H9 (cell line): ENCODE results near the gene C3orf22. TPM values are rescaled to one million over a fixed set of nuclear protein-coding genes. Genes with fewer than 3 reads are reported as not detected.
A peak's percentile ranks its signal among the peaks of the same experiment; 100 is the strongest.

Experiments
- DNase-seq: peaks from one replicate; pipeline ENCODE4 v3.0.0-alpha.2; 2017
- H2AFZ ChIP-seq: one replicate; pipeline ENCODE4 v1.6.1; 2013; ENCODE audit warnings: mild to moderate bottlenecking, low read length, control low read depth, moderate library complexity
- H2AK5ac ChIP-seq: 2 replicates; pipeline ENCODE4 v1.6.1; 2013; ENCODE audit warnings: low read length, control low read depth, mixed read lengths; ENCODE audit not compliant: insufficient read length
- H2BK120ac ChIP-seq: one replicate; pipeline ENCODE4 v1.6.1; 2013; ENCODE audit warnings: low read depth, mild to moderate bottlenecking, low read length, control low read depth, inconsistent platforms; ENCODE audit not compliant: poor library complexity, severe bottlenecking
- H2BK12ac ChIP-seq: 2 replicates; pipeline ENCODE4 v1.6.1; 2013; ENCODE audit warnings: low read length, control low read depth, mixed read lengths, low read depth; ENCODE audit not compliant: insufficient read length
- H2BK15ac ChIP-seq: 2 replicates; pipeline ENCODE4 v1.6.1; 2013; ENCODE audit warnings: low read depth, low read length, control low read depth
- H2BK20ac ChIP-seq: one replicate; pipeline ENCODE4 v1.6.1; 2013; ENCODE audit warnings: low read depth, mild to moderate bottlenecking, low read length, control low read depth, inconsistent platforms; ENCODE audit not compliant: poor library complexity, severe bottlenecking
- H2BK5ac ChIP-seq: 2 replicates; pipeline ENCODE4 v1.6.1; 2013; ENCODE audit warnings: low read length, control low read depth, mixed read lengths; ENCODE audit not compliant: insufficient read length
- H3K14ac ChIP-seq: 2 replicates; pipeline ENCODE4 v1.6.1; 2013; ENCODE audit warnings: low read length, control low read depth; ENCODE audit not compliant: insufficient read depth
- H3K18ac ChIP-seq: 2 replicates; pipeline ENCODE4 v1.6.1; 2013; ENCODE audit warnings: low read depth, mild to moderate bottlenecking, mixed read lengths, low read length, control low read depth; ENCODE audit not compliant: insufficient read length
- H3K23ac ChIP-seq: 2 replicates; pipeline ENCODE4 v1.6.1; 2013; ENCODE audit warnings: low read length, control low read depth, mixed read lengths, low read depth; ENCODE audit not compliant: insufficient read length
- H3K23me2 ChIP-seq: 2 replicates; pipeline ENCODE4 v1.6.1; 2013; ENCODE audit warnings: low read depth, mild to moderate bottlenecking, mixed read lengths, low read length, control low read depth; ENCODE audit not compliant: insufficient read length, poor library complexity, severe bottlenecking
- H3K27ac ChIP-seq: 2 replicates; pipeline ENCODE4 v1.5.1; 2013; ENCODE audit warnings: low read length, control low read depth, mixed read lengths, low read depth; ENCODE audit not compliant: insufficient read length
- H3K27me3 ChIP-seq: 2 replicates; pipeline ENCODE4 v1.6.1; 2013; ENCODE audit warnings: low read length, control low read depth, inconsistent platforms; ENCODE audit not compliant: insufficient read depth
- H3K4ac ChIP-seq: 2 replicates; pipeline ENCODE4 v1.6.1; 2013; ENCODE audit warnings: low read depth, mild to moderate bottlenecking, control low read depth, inconsistent platforms, low read length, moderate library complexity
- H3K4me1 ChIP-seq: 2 replicates; pipeline ENCODE4 v1.6.1; 2013; ENCODE audit warnings: low read length, control low read depth, inconsistent platforms; ENCODE audit not compliant: insufficient read depth
- H3K4me2 ChIP-seq: 2 replicates; pipeline ENCODE4 v1.6.1; 2013; ENCODE audit warnings: low read length, control low read depth, mixed read lengths; ENCODE audit not compliant: insufficient read length, insufficient read depth
- H3K56ac ChIP-seq: 2 replicates; pipeline ENCODE4 v1.6.1; 2013; ENCODE audit warnings: low read depth, mild to moderate bottlenecking, mixed read lengths, low read length, control low read depth; ENCODE audit not compliant: insufficient read length
- H3K79me1 ChIP-seq: 2 replicates; pipeline ENCODE4 v1.6.1; 2013; ENCODE audit warnings: low read depth, mild to moderate bottlenecking, moderate library complexity, low read length, control low read depth, inconsistent platforms; ENCODE audit not compliant: insufficient read depth, poor library complexity, severe bottlenecking
- H3K79me2 ChIP-seq: 2 replicates; pipeline ENCODE4 v1.6.1; 2013; ENCODE audit warnings: low read length, control low read depth, inconsistent platforms; ENCODE audit not compliant: insufficient read depth
- H3K9ac ChIP-seq: 2 replicates; pipeline ENCODE4 v1.6.1; 2013; ENCODE audit warnings: low read length, control low read depth, mixed read lengths; ENCODE audit not compliant: insufficient read length; ENCODE audit errors: extremely low read depth
- H3K9me3 ChIP-seq: one replicate; pipeline ENCODE4 v1.6.1; 2013; ENCODE audit warnings: low read depth, low read length, inconsistent platforms; ENCODE audit not compliant: control insufficient read depth
- H3T11ph ChIP-seq: one replicate; pipeline ENCODE4 v1.6.1; 2013; ENCODE audit warnings: mild to moderate bottlenecking, low read length, control low read depth, inconsistent platforms
- H4K20me1 ChIP-seq: one replicate; pipeline ENCODE4 v1.6.1; 2013; ENCODE audit not compliant: control insufficient read depth, insufficient read length, insufficient read depth
- H4K5ac ChIP-seq: 2 replicates; pipeline ENCODE4 v1.6.1; 2013; ENCODE audit warnings: low read depth, mild to moderate bottlenecking, mixed read lengths, low read length, control low read depth; ENCODE audit not compliant: insufficient read length
- H4K8ac ChIP-seq: replicated peaks from 2 replicates; pipeline ENCODE4 v1.6.1; 2013; ENCODE audit warnings: low read length, control low read depth, mixed read lengths, low read depth; ENCODE audit not compliant: insufficient read length
- H4K91ac ChIP-seq: 2 replicates; pipeline ENCODE4 v1.6.1; 2013; ENCODE audit warnings: low read depth, mild to moderate bottlenecking, moderate library complexity, mixed read lengths, low read length, control low read depth; ENCODE audit not compliant: insufficient read length
- H3K27ac Mint-ChIP-seq, 3 experiments: 2 replicates in 2 of 3; 3 replicates in 1 of 3; pipeline ENCODE4 v1.8.0; 2020 to 2021; ENCODE audit warnings: mixed read lengths in 3 of 3, mild to moderate bottlenecking in 1 of 3, moderate library complexity in 1 of 3
- H3K27me3 Mint-ChIP-seq: 2 replicates; pipeline ENCODE4 v1.8.0; 2021; ENCODE audit warnings: low read depth, mild to moderate bottlenecking, moderate library complexity, mixed read lengths
- H3K36me3 Mint-ChIP-seq, 3 experiments: 2 replicates in 2 of 3; 3 replicates in 1 of 3; pipeline ENCODE4 v1.8.0; 2020 to 2021; ENCODE audit warnings: low read depth in 3 of 3, mixed read lengths in 3 of 3; ENCODE audit not compliant: insufficient read depth in 1 of 3
- H3K4me1 Mint-ChIP-seq, 2 experiments: 2 replicates each; pipeline ENCODE4 v1.8.0; 2020; ENCODE audit warnings: mixed read lengths in 2 of 2
- H3K4me3 Mint-ChIP-seq, 2 experiments: 2 replicates in 1 of 2; 3 replicates in 1 of 2; pipeline ENCODE4 v1.8.0; 2020 to 2021; ENCODE audit warnings: mild to moderate bottlenecking in 2 of 2, mixed read lengths in 2 of 2, moderate library complexity in 1 of 2
- H3K9me3 Mint-ChIP-seq, 2 experiments: 2 replicates in 1 of 2; 3 replicates in 1 of 2; pipeline ENCODE4 v1.8.0; 2020; ENCODE audit warnings: mild to moderate bottlenecking in 2 of 2, mixed read lengths in 2 of 2, moderate library complexity in 1 of 2
- WGBS: extraction: QIAGEN DNeasy Blood & Tissue Kit; methylation state at CpG from one replicate; pipeline ENCODE4 v1.1.7; 2013; ENCODE audit warnings: missing lambda C conversion rate, low lambda C conversion rate, mixed read lengths; ENCODE audit not compliant: insufficient read length; ENCODE audit errors: extremely low coverage; 5-methylcytosine and 5-hydroxymethylcytosine counted together
- total RNA-seq: library from RNA; stranded (reverse); gene quantifications from 2 replicates; pipeline ENCODE4 v1.2.1, GENCODE V29; 2021
- TF ChIP-seq, protein P1 (sequence below): fragments of 200-600 bp; sonication (generic); conservative IDR thresholded peaks from 3 replicates; pipeline ENCODE4 v1.8.0; 2021; ENCODE audit warnings: antibody characterized with exemption, mild to moderate bottlenecking

Gene C3orf22
- total RNA-seq, 1 experiment from 2014 or later = not detected

DNA sequence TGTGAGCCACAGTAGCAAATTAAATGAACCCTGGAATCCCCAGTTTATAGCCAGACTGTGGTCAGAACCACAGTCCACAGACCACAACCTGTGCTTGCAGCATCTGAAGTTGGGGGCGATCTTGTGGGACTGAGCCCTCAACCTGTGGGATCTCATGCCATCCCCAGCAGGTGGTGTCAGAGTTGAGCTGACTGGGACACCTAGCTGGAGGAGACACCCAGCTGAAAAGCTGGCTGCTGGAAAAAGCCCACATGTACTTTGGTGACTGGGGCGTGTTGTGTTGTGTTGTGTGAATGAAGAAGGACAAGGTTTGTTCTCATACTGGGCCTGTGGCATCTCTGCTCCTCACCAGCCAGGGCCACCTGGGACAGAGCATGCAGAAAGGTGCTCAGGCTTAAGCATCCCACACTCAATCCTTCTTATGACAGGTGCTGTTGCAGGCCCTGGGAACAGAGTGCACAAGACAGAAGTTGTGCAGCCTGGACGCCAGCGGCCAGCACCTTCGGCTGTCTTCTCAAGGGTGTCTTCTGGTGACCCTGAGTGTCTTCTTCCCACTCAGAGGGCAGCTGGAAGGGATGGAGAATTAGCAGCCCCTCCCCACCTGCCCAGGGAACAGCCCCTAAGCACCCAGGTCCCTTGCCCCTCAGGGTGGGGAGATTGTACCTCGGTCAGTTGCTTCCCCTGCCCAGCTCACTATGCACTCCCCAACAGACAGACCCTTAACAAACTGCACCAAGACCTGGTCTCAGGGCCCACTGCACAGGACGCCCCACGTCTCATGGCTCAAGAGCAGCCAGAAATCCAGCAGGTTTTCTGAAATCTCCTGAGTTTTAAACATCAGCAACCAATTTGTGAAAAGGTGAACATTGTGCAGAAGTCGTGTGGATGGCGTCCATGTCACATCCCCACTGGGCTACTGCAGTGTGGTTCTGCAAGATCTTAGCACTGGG, 39.0 kb downstream of the C3orf22 start:
- Histone ChIP-seq H4K8ac (no peak overlapping the region), H3K79me2 (no peaks in the 10 kb centered on the region), H2BK15ac (no peak overlapping the region), H3K4ac (no peak overlapping the region), H3K27me3 (no peaks in the 10 kb centered on the region; the same call in 1 of the 2 replicates), H3K23me2 (no peaks in the 10 kb centered on the region), H3K23ac (no peak overlapping the region), H4K5ac (no peak overlapping the region), H3K9me3 (no peaks in the 10 kb centered on the region), H3T11ph (no peak overlapping the region), H3K27ac (no peak overlapping the region), H2BK120ac (no peak overlapping the region), H2AFZ (no peak overlapping the region), H4K91ac (no peak overlapping the region), H2AK5ac (no peak overlapping the region), H2BK12ac (no peak overlapping the region), H2BK5ac (no peak overlapping the region), H2BK20ac (no peak overlapping the region), H3K4me2 (no peak overlapping the region), H3K4me1 (no peaks in the 10 kb centered on the region), H3K18ac (no peak overlapping the region), H3K9ac (no peak overlapping the region), H4K20me1 (no peaks in the 10 kb centered on the region), H3K14ac (no peak overlapping the region), H3K79me1 (no peaks in the 10 kb centered on the region), H3K56ac (no peak overlapping the region)
- H3K27me3 Mint-ChIP-seq = peaks cover 25% of the 10 kb centered on the region
- peaks cover 4 to 13% of the 10 kb centered on the region in 2 experiments; a peak in 2 of 4 replicates for H3K4me1 Mint-ChIP-seq
- H3K9me3 Mint-ChIP-seq = no peaks in the 10 kb centered on the region; a peak in 1 of 5 replicates
- TF ChIP-seq, protein P1, sequence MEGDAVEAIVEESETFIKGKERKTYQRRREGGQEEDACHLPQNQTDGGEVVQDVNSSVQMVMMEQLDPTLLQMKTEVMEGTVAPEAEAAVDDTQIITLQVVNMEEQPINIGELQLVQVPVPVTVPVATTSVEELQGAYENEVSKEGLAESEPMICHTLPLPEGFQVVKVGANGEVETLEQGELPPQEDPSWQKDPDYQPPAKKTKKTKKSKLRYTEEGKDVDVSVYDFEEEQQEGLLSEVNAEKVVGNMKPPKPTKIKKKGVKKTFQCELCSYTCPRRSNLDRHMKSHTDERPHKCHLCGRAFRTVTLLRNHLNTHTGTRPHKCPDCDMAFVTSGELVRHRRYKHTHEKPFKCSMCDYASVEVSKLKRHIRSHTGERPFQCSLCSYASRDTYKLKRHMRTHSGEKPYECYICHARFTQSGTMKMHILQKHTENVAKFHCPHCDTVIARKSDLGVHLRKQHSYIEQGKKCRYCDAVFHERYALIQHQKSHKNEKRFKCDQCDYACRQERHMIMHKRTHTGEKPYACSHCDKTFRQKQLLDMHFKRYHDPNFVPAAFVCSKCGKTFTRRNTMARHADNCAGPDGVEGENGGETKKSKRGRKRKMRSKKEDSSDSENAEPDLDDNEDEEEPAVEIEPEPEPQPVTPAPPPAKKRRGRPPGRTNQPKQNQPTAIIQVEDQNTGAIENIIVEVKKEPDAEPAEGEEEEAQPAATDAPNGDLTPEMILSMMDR = no peak
- peak overlapping the region in 1 of 3 experiments; percentile 48; a peak in 1 of 7 replicates for H3K27ac Mint-ChIP-seq
- no peak overlapping the region for H3K4me3 Mint-ChIP-seq
- H3K36me3 Mint-ChIP-seq = no peaks in the 10 kb centered on the region
- no CpG with 5 or more reads among the region's 10 CpGs for WGBS
- DNase-seq = no peak
